GM18907 (cell line): ENCODE results near the gene DCUN1D3.
"Not testable (repeated sequence)": the region's sequence is repeated elsewhere in the genome, so short reads cannot be mapped to it uniquely, and the experiment has no call there.

Experiments
- ATAC-seq: cut with Tn5 transposase; IDR thresholded peaks from one replicate; pipeline ENCODE4 v1.9.1; 2021; ENCODE audit warnings: mild to moderate bottlenecking, moderate library complexity; ENCODE audit not compliant: unreplicated experiment

Gene DCUN1D3

GRCh38 chr16:20900299-20901067 lies at the start of gene DCUN1D3, which contains the start of gene LYRM1:
TSS of gene DCUN1D3 (minus strand) at chr16:20900358. CDS start at chr16:20862538, 37,820 bp downstream.
TSS of gene LYRM1 (plus strand) at chr16:20900771. CDS start at chr16:20915556, 14,785 bp downstream.
- peak; percentile 73 for ATAC-seq

- no peak for ATAC-seq
These were observed 49.5 kb upstream of the DCUN1D3 start for GRCh38 chr16:20949660-20950059.

GRCh38 chr16:20948444-20948843 lies 48.3 kb upstream of the DCUN1D3 start:
- ATAC-seq = no peak

GRCh38 chr16:20946015-20946629 lies 46.0 kb upstream of the DCUN1D3 start:
- ATAC-seq = no peak

- not testable (repeated sequence) for ATAC-seq
These were observed 45.4 kb upstream of the DCUN1D3 start for GRCh38 chr16:20945575-20945875.

- ATAC-seq = no peak
These were observed 44.9 kb upstream of the DCUN1D3 start for GRCh38 chr16:20944861-20945574.

GRCh38 chr16:20942256-20942655 lies 42.1 kb upstream of the DCUN1D3 start:
- no peak for ATAC-seq

- ATAC-seq = no peak
These were observed 41.4 kb upstream of the DCUN1D3 start for GRCh38 chr16:20941636-20941926.

GRCh38 chr16:20940871-20941635 lies 40.9 kb upstream of the DCUN1D3 start:
- no peak for ATAC-seq

- no peak for ATAC-seq
These were observed 39.5 kb upstream of the DCUN1D3 start for GRCh38 chr16:20939611-20940010.

- ATAC-seq = no peak
These were observed 38.3 kb upstream of the DCUN1D3 start for GRCh38 chr16:20938426-20938825.

- ATAC-seq = no peak
These were observed 37.6 kb upstream of the DCUN1D3 start for GRCh38 chr16:20937736-20938135.

- ATAC-seq = no peak
These were observed 33.4 kb upstream of the DCUN1D3 start for GRCh38 chr16:20933589-20933988.

GRCh38 chr16:20931066-20931600 lies 31.0 kb upstream of the DCUN1D3 start:
- no peak for ATAC-seq

GRCh38 chr16:20930365-20930690 lies 30.2 kb upstream of the DCUN1D3 start:
- ATAC-seq = no peak

GRCh38 chr16:20929676-20930364 lies 29.7 kb upstream of the DCUN1D3 start:
- ATAC-seq = not testable (repeated sequence)

- no peak for ATAC-seq
These were observed 28.7 kb upstream of the DCUN1D3 start for GRCh38 chr16:20928774-20929411.

GRCh38 chr16:20925751-20926150 lies 25.6 kb upstream of the DCUN1D3 start:
- no peak for ATAC-seq

GRCh38 chr16:20923876-20924275 lies 23.7 kb upstream of the DCUN1D3 start:
- no peak for ATAC-seq

GRCh38 chr16:20920799-20921198 lies 20.6 kb upstream of the DCUN1D3 start:
- no peak for ATAC-seq
